D721Med (cell line): Measurements from ENCODE around the gene GUK1.

ENCODE experiments used
- DNase-seq: peaks from one replicate; pipeline ENCODE4 v3.0.0; 2011; ENCODE audit warnings: low spot score; ENCODE audit not compliant: insufficient read length
- FAIRE-seq: peaks from 2 replicates; lab custom pipeline; 2011; peaks lifted over from hg19 to GRCh38; lab: Jason Lieb, UNC
- TF ChIP-seq, protein P1 (sequence below): IDR thresholded peaks from 2 replicates; pipeline ENCODE4 v1.5.1; 2012; ENCODE audit warnings: mild to moderate bottlenecking, control low read depth; ENCODE audit not compliant: insufficient read depth; ENCODE audit errors: missing control alignments

Gene GUK1

DNA sequence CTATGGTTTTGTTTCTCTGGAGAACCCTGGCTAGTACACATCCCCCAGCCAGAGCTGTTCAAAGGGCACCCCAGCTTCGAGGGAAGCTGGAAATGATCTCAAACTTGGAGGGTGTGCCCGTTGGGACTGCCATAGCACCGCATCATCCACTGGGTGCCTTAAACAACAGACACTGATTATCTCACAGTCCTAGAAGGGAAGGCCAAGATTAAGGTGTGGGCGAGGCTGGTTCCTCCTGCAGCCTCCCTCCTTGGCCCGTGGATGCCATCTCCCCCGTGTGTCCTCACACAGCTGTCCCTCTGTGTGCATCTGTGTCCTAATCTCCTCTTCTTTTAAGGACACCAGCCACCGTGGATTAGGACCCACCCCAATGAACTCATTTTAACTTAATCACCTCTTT is 21.3 kb downstream of the GUK1 start:
- no peak for DNase-seq
- TF ChIP-seq, protein P1, sequence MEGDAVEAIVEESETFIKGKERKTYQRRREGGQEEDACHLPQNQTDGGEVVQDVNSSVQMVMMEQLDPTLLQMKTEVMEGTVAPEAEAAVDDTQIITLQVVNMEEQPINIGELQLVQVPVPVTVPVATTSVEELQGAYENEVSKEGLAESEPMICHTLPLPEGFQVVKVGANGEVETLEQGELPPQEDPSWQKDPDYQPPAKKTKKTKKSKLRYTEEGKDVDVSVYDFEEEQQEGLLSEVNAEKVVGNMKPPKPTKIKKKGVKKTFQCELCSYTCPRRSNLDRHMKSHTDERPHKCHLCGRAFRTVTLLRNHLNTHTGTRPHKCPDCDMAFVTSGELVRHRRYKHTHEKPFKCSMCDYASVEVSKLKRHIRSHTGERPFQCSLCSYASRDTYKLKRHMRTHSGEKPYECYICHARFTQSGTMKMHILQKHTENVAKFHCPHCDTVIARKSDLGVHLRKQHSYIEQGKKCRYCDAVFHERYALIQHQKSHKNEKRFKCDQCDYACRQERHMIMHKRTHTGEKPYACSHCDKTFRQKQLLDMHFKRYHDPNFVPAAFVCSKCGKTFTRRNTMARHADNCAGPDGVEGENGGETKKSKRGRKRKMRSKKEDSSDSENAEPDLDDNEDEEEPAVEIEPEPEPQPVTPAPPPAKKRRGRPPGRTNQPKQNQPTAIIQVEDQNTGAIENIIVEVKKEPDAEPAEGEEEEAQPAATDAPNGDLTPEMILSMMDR, result no peak
- peak; percentile 91 for FAIRE-seq

DNA sequence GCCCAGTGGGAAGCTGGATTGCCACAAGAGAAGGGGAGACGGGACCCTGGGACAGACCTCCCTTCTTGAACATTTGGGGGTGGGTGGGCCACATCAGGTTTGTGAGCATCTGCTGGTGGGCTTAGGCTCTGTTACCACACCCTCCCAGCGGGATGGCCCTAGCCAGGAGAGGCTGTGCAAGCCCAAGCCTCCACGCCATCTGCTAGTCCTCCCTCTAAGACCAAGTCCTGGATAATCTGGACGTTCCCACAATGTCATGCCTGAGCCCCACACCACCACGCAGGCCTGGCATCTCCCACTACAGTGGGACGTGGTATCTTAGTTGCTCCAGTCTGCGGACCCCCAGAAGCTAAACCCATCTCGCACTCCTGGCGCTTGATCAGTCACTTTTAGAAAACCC is 21.8 kb downstream of the GUK1 start:
- TF ChIP-seq, protein P1, result no peak
- DNase-seq (peak; percentile 75), FAIRE-seq (peak; percentile 82)

DNA sequence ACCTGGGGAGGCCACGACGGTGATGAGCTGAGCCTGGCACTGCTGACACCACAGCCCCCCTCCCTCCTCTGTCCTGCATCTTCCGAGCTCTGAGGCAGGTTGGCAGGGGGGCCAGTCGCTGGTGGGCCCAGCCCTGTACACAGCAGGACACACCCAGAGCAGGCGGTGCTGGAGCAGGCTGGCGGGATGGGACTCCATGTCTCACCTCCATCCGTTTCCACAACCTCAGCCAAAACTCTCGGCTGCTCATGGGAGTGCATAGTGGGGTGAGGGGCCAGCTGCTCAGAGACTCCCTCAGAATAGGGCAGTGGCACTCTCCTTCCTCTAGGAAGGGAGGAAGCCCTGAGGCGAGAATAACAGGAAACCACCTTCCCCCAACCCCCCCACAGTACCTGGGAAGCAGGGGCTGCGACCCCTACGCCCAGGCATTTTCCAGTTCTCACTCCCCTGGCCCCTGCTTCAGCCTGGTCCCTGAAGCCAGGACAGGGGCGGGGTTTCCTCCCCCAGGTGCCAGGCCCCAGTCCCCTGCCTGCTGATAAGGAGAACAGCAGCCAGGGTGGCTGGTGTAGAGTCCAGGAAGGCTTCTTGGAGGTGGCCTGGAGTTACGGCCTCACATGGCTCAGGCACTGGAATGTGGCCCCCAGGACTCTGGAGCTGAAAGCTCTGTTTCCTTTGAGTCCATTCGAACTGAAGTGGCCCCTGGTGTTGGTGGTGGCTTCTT is 22.4 kb downstream of the GUK1 start:
- DNase-seq (no peak), FAIRE-seq (no peak)
- TF ChIP-seq, protein P1, result no peak

DNA sequence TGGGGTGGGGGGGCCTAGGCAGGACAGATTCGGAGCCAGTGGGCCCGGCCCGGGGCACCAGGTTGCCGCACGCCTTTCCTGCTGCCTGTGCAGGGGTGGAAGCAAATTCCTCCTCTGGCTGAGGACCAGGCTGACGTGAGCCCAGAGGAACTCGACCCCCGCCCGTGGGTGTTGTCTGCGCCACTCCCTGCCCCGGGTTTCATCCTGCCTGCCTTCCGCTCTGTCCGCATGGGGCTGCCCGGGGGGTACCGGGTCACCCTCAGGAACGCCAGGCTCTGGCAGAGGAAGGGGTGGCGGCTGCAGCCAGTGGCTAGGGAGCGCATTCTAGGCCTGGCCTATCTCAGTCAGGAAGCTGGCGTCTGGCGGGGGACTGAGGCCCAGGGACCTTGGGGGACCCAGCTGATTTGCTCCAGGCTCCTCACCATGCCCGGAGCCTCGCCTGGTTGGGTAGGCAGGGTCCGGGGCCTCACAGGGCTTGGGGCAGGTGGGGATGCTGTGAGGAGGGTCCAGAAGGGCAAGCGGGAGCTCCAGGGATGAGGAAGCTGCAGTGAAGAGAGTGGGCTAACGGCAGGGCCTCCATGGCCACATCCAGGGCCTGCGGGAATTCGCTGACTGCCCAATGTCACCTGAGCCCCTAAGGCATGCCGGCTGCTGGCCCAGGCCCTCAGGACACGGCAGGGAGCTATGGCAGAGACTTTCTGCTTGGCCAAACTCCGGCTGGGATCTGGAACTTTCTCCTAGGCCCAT is 23.1 kb downstream of the GUK1 start:
- TF ChIP-seq, protein P1, result no peak
- DNase-seq (no peak), FAIRE-seq (no peak)

DNA sequence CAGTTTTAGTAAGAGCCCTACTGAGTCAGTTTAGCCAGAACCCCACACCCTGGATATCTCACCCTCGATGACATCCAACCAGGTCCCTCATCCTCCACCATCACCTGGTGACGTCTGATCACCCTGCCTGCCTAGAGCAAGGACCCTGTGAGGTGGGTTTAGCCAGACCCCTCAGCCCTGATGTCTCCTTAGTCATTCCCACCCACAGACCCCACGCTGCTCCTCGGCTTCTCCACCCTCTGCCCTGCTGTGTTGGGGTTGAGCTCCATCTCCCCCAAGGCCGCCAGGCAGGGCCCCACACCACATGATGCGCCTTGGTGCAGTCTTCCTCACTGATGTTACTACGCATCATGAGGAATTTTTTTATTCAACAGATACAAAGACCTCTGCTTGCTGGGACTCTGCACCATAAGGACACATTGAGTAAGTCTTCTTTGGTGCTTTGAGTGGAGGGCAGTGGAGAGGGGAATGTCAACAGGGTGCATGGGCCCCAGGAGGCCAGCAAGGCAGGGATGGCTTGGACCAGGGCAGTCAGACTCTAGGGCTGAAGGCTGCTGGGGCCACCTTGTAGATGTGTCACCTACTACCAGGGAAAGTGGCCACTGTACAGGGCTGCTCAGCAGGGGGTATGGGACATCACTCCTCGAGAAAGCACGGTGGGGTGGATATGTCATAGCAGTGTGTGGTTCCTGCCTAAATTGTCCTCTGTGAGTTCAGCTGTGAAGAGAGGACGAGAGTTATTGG is 23.9 kb downstream of the GUK1 start:
- FAIRE-seq, result no peak
- TF ChIP-seq, protein P1, result no peak

DNA sequence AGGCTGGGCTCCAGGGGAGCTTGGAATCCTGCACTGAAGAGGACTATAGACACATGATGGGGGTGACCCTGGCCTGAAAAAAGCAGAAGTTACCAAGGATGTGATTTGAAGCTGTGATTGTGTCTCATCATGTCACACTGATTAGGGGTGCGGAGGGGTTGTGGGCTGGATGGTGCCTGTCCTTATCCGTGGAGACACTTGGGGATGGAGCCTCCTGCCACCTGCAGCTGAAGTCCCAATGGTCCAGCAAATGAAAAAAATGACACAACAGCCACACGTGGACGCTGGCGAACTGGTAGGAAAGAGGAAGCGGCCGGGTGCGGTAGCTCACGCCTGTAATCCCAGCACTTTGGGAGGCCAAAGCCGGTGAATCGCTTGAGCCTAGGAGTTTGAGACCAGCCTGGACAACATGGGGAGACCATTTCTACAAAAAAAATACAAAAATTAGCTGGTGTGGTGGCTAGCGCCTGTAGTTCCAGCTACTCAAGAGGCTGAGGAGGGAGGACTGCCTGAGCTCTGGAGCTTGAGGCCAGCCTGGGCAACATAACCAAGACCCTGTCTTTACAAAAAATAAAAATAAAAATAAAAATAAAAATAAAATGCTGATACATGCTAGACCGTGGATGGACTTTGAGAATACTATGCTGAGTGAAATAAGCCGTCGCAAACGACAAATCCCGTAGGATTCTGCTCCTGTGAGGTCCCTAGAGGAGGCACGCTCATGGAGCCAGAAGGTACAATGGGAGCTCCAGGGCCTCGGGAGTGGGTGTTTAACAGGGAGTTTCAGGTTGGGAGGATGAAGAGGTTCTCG is 24.7 kb downstream of the GUK1 start:
- no peak for FAIRE-seq
- DNase-seq, result no peak
- TF ChIP-seq, protein P1, result no peak

More for the DNA sequence above, 23.9 kb downstream of the GUK1 start:
- no peak for DNase-seq
